HG02763 (cell line): ENCODE measurements around the gene PAK1.

ENCODE experiments used
- ATAC-seq: cut with Tn5 transposase; IDR thresholded peaks from one replicate; pipeline ENCODE4 v1.9.1; 2021; ENCODE audit warnings: mild to moderate bottlenecking, moderate library complexity; ENCODE audit not compliant: unreplicated experiment

Gene PAK1

DNA sequence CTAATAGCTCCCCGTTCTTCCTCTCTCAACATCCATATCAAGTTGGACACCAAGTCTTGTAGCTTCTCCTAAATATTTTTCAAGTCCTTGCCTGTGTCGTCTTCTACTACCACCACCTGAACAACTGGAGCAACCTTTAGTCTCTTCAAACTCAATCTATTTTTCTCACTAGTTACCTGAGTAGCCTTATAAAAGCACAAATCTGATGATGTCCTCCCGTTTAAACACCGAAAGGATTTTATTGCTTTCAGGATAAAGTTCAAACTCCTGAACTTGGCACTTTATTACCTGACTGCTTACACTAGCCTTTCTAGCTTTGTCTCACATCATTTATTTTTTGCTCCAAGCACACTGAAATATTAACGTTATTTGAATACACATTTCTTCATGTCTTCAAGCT is 1.3 kb upstream of the PAK1 start:
- ATAC-seq, result no peak

DNA sequence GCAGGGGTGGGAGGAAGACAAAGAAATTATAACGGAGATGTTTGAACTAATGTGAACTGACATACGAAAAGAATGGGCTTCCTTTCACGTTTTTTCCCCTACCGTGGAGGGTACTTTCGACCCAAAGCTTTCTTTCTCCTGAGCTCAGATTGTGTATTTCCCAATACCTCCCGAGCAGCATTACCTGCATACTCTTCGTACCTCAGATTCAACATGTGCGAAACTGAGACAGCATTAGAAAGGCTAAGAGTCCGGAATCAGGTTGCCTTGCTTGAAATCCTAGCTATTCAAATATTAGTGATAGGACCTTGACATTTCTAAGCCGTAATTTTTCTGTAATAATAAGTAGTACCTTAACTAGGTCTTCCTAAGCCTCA is 778 bp upstream of the PAK1 start:
- no peak for ATAC-seq

DNA sequence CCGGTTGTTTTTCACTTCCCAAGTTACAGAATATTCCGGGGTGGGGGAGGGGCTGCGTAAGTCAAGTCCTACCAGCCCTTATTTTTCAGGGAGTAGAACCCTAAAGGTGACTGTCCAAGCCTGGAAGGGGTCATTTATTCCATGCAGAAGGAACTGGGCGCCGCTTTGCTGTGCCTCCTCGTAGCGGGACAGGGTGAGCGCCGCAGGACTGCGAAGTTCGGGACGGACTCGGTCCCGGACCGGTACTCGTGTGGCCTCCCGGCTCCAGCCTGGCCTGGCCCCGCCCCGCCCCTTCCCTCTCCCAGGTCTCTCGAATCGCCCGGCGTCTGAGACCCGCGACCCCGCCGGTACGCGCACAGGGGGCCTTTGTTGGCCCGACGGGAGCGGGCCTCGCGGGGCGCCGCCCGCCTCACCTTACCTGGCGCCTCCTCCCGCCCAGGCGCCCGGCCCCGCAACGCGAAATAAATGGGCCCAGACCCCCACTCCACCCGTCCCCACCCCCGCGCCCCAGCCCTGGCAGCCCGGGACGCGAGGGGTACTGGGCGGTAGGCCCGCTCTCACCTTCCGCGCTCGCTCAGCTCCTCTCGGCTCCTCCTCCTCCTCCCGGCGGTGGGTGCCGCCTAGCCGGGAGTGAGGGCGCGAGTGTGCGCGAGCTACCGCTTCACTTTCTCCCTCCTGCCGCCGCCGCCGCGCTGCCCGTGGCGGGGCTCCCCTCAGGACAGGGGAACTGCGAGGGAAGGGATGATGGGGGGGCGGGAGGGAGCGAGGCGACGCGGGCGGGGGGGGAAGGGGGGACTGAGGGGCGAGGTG is 698 bp downstream of the PAK1 start:
- no peak for ATAC-seq

DNA sequence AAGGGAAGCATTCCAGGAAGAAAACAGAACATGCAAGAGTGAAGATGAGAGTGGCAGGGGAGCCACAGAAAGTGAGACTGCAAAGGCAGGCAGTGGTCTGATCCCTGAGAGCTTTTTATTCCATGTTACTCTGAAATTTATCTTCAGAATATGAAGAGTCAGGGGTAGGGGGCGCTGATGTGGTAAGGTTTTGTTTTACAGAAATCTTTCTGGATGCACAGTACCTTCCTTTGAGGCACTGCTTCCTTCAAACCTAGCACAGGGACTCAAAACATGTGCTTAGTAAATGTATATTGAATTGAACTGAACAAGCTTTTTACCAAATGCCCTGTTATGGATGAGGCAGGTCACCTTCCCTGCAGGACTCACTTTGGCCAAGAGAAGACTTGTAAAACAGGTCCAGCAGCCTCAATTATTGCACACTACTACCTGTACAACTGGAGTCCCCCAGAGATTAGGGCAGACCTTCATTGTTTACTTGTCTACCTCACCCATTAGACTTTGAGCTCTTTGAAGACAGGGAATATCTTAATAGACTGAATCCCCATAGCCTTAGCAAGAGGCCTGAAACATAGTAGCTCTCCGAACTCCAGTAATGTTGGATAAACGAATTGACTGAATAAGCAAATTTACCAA is 2.2 kb downstream of the PAK1 start:
- no peak for ATAC-seq

DNA sequence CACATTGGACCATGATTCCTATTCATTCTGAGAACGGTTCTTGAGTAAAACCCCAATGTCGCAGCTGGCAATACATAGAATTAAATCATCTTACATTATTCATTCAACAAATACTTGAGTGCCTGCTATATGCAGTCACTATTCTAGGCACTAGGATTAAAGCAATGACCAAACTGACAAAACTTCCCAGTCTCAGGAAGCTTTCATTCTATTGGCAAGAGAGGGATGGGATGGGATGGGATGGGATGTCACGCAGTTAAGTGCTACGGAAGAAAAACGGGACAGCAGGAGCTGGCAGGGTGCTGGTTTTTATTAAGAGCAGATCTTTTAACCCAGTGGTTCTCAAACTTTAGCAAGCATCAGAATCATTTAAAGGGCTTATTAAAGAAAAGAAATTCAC is 2.9 kb downstream of the PAK1 start:
- ATAC-seq, result no peak

DNA sequence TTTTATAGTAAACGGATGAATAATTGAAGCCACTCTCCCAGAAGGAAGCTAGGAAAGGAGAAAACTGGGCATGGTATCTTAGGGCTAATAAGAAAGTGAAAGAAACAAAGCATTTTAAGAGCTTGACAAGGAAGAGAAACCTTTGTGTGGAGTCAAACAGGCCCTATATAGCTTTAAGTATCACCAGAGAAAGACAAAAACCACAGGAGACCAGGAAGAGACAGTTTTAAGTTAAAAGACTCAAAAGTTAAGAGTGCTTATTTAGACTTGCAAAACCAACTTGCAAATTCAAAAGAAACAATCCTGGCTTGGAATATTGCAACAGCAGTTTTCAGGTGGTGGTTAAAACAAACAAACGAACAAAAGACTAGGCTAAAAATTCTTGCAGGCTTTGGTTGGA is 3.4 kb downstream of the PAK1 start:
- ATAC-seq, result no peak

DNA sequence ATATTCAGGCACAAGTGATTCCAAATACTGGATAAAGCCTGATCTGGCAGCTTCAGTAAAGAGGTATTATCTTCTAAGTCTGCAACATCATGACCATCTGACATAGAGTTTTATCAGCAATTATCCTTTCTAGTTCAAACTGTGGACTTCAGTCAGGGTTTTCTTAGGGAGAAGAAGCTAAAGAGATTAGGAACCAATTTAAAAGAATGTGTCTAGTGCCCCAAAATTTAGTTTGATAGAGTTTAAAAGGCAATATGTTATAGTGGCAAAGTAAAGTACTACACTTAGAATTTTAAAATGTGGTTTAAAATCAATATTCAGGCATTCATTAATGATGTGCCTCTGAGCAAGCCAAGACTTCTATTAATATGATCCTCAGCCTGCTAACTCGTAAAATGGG is 5.4 kb downstream of the PAK1 start:
- ATAC-seq, result no peak

DNA sequence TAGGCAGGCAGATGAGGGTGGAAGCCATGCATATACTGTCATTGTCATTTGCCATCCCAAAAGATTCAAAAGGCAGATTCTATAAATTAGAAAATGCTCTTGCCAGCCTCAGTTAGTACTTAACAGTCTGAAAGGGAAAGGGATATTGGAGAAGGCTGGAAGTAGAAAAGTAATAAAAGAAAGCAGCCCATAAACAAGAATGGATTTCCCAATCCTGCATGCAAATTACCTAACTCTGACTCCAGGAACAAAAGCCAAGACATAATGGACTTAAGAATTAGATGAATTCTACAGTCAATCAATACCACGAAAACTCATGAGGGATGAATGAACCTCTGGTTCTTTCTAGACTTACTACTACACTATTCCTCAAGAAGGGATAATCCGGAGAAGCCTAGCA is 5.9 kb downstream of the PAK1 start:
- no peak for ATAC-seq

DNA sequence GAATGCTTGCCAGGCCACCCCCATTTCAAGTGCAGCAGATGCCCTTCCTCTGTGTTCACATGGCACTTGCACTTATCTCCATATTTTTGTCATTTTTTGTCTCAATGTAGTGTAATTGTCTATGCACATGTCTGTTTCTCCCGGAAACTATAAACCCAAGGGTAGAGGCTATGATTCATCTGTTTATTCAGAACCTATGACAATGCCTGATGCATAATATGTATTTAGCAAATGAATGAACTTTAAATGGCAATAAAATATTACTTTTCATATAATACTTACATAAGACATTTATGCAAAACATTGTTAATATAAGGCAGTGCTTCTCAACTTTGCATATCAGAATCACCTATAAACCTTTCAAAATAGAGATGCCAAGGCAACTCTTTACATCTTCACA is 6.7 kb downstream of the PAK1 start:
- ATAC-seq, result no peak

DNA sequence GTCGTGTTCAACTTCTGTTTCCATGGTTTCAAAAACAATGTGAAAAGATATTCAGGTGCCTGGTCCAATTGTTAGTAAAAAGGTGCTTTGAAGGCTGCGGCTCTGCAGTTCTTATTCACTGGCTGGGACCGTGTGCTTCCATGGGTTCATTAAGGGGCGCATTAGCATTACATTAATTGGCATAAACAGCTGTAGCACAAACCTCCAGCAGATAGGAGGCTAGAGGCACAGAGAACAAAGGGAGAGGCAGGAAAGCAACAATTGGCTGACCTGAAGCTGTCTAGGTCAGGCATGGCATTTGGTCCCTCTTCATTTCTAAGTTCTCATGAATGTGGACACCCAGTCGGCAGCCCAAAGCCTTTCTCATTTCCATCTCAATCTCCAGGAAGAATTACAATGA is 16.6 kb downstream of the PAK1 start:
- peak; percentile 19 for ATAC-seq

DNA sequence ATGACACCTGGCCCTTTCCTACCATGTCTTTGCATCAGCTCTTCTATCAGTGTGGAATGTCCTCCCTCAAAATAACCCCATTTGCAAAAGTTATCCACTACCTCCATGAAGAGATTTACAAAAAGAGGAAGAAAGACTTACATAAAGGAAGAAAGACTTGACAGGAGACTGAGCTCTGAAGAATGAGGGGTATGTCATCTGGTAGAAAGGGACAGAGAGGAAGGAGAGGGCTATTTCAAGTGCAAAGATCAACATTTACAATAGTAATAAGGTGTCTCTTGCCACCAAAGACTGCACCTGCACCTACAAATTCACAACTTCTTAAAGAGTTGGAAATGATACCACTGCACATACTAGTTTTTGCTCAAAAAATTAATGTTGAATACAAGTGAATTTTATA is 18.2 kb downstream of the PAK1 start:
- ATAC-seq, result no peak

DNA sequence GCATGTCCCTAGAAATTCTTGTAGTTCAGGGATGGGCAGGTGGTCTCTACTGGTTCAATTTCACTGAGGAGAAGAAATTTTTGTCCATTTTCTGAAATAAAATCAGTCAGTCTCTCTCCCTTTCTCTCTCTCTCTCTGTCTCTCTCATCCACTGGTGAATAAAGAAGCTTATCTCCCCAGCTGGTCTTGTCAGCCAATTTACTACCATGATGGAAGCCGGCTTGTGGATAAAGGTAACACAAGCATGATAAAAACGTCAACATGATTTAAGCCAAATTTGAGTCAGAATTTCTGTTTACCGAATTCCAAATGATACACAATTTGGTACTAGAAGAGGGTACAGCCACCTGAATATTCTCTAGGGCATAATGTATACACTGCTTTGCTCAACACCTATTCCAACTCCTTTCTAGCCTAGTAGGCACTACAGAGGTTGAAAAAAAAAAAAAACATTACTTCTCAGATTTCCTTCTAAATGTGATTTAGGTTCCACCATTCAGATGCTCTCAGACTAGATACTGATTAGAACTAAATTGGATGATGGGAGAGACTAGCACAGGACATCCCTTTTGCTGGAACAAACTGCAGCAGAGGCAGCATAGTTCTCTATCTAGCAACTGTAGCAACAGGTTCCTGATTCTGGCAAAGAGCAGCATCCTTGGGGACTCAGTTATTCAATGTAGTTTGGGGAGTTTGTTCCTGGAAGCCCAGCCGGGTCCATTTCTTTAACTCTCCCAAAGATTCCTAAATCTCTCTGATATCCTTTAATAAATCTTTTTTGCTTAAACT is 18.8 kb downstream of the PAK1 start:
- ATAC-seq, result no peak

DNA sequence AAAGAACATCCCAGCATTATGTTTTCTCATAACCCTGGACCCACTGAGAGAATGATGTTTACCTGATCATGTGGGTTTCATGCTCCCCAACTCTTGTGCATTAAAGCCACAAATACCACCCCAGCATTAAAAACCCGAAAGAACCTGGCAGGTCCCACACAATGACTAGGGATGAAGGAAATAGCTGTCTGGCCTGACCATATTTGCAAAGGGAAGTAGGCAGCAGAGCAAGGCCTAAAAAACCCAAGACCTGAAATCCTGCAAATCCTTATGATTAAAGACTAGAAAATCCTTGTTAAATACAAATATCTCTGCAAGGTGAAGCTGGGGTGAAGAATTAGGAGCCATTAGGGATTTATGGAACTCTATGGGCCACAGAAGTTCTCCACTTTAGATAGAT is 23.7 kb downstream of the PAK1 start:
- no peak for ATAC-seq

DNA sequence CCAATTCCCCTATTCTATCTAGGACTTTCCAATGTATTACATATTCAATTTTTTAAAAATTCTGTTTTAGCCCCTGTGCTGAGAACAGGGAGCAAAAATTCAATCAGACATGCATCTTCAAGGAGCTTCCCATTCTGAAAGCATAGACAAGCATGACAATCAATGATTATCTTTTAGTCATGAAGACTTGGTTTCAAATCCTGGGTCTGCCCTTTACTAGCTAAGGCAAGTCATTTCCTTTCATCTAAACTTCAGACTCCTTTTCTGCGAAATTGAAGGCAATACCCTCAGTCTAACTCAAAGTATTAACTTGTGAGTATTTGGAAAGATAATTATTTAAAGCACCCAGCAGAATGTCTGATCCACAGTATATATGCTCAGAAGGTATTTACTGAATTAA is 24.1 kb downstream of the PAK1 start:
- no peak for ATAC-seq

DNA sequence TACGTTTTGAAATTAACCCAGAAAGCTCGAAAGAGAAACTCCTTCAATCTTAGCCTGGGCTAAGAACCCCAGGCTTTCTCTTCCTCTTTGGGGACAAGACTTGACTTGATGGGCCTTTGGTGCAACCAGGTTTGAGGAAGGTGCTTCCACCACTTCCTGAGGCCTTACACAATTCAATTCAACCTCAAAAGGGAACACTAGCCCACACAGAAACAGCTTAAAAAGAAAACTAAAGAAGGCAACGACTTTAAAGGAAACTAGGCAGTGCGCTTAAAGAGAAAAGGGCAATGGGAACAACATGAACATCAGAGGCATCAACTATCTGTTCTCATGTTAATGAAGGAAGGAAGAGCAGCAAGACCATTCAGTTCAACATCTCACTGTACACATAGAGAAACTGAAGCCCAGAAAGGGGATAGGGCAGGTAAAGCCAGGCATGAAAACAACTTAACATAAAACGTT is 24.8 kb downstream of the PAK1 start:
- ATAC-seq, result peak; percentile 46

DNA sequence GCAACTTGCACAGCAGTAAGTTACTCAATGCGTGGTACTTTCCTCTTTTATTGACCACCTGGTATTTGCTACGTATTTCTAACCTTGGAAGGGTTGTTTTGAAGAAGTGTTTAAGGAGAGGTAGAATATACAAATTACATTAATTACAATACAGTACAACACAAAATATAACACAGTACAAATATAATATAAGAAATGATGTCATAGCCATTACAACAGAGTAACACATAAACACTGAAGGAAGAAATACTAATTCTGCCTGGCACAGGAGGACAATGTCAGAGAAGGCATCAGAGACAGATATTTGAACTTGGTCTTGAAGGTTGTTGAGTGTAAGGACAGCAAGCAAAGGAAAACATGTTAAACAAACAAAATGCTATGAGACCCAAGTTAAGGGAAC is 25.6 kb downstream of the PAK1 start:
- no peak for ATAC-seq

DNA sequence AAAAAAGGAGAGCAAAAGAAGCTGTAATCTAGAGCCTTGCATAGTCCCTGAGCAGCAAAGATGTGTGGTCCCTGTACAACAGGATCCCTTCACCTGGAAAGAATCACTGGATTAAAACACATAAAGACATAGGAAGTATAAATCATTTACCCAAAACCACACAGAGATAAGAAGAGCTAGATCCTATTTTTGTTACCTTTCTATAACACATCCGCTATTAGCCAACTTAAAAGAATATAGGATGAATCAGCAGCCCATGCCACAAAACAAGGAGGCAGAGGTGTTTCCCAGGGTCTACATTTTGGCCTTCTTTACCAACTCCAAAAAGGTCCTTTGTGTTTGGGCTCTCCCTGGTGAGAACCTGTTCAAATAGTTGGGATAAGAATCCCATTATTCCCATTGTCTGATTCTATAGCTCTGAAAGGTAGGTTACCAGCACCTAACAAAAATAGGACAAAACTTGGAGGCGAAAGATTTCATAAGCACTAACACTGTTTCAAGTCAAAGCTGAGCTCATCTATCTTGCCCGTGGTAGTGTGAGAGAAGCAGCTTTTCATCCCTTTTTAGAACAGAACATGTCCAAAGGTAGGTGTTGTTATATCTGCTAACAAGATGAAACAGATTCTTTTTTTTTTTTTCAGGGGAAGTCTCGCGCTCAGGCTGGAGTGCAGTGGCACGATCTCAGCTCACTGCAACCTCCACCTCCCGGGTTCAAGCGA is 26.8 kb downstream of the PAK1 start:
- ATAC-seq, result no peak

DNA sequence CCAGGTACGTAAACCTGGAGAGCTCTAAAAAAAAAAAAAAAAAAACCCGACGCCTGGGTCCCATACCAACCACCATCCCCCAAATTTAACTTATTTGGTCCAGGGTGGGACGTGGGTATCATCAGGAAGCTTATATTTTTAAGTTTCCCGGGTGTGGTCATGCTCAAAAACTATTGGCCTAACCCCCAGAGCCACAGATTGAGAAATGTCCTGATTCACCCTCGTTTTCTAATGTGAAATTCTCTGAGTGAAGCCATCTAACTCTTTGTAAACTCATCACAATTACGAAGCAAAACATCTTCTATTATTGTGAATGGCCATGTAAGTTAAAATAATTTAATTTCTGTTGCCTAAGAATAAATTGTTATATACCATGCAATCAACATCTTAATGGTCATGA is 29.6 kb downstream of the PAK1 start:
- no peak for ATAC-seq

DNA sequence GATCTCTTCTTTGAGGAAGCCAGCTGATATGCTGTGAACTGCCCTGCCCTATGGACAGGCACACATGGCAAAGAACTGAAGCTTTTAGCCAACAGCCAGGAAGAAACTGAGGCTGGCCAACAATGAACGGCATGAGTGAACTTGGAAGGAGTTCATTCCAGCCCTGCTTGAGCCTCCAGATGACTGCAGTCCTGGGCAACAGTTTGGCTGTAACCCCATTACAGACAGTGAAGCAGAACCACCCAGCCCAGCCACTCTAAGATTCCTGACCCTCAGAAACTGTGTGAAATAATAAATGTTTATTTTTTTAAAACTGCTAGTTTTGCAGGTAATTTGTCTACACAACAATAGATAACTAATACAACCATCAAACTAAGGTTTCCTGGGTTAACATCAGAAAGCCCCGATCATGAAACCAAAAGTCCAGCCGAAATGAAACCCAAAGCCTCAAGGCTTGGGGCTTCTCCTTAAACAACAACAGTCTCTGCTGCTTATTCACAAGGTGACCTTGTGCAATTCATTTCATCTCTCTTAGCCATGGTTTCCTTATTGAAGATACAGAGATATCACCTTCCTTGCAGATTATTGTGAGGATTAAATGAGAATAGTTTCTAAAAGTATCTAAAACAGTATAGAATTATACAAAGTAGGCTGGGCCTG is 31.4 kb downstream of the PAK1 start:
- ATAC-seq, result peak; percentile 40

DNA sequence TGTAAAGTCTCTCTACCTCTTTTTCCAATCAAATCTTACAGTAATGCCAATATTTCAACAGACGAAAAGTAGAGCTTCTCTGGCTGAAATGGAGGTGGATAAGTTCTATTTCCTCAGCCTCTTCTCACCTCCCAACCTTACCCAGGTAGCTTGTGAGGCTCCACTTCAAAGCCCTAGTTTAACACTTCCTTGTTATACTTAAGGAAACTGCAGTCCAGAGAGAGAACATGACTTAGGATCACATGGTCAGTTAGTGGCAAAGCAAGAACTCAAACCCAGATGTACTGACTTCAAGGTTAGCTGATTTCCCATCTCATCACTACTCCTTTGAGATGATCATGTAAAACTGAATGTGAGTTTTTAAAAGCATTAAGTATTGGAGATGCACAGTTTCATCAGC is 32.5 kb downstream of the PAK1 start:
- no peak for ATAC-seq

DNA sequence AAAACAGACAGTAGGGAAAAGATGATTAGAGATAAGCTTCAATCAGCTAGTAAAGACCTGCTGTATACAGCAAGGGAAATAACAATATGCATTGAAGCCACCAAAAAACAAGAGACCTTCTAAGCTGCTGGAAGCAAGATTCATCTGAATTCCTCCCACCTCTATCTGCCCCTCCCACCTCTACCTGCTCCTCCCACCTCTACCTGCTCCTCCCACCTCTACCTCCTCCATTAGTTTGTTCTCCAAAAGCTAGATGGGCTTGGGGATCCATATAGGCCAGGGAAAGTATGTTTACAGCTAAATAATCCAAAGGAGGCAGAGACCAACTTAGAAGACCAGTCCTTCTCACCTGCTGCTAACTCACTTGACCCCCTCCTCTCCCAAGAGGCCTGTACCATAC is 33.2 kb downstream of the PAK1 start:
- ATAC-seq, result no peak
